Lower leg skin (tissue), 3 donors: ENCODE data around the gene KRTAP1-5.
"Not testable (repeated sequence)": the region's sequence is repeated elsewhere in the genome, so short reads cannot be mapped to it uniquely, and the experiment has no call there.

Experiments used
- POLR2A ChIP-seq, 2 donors: fragments of 450-650 bp; IDR thresholded peaks; one replicate each; pipeline ENCODE4 v1.6.1; 2016 to 2017; ENCODE audit warnings: antibody characterized with exemption in 2 of 2, mild to moderate bottlenecking in 1 of 2, moderate library complexity in 1 of 2
- TF ChIP-seq, protein P1 (sequence below), 3 donors: fragments of 450-650 bp; IDR thresholded peaks; one replicate each; pipeline ENCODE4 v1.5.1; 2016; ENCODE audit warnings: antibody characterized with exemption in 3 of 3, mild to moderate bottlenecking in 3 of 3, moderate library complexity in 2 of 3

DNA sequence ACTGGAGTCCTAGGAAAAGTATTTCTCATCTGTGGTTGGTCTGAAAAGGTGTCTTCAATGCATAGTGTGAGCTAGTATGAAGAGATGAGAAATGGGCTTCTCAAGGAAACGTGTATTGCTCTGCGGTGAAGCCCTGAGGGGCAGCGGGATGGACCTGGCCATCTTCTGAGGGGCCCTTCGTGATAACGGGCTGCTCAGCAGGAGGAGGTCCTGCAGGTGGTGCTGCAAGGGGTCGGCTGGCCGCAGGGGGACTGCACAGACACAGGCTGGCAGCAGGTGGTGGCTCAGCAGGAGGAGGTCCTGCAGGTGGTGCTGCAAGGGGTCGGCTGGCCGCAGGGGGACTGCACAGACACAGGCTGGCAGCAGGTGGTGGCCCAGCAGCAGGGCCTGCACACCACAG is 27.5 kb upstream of the KRTAP1-5 start:
- TF ChIP-seq, protein P1, sequence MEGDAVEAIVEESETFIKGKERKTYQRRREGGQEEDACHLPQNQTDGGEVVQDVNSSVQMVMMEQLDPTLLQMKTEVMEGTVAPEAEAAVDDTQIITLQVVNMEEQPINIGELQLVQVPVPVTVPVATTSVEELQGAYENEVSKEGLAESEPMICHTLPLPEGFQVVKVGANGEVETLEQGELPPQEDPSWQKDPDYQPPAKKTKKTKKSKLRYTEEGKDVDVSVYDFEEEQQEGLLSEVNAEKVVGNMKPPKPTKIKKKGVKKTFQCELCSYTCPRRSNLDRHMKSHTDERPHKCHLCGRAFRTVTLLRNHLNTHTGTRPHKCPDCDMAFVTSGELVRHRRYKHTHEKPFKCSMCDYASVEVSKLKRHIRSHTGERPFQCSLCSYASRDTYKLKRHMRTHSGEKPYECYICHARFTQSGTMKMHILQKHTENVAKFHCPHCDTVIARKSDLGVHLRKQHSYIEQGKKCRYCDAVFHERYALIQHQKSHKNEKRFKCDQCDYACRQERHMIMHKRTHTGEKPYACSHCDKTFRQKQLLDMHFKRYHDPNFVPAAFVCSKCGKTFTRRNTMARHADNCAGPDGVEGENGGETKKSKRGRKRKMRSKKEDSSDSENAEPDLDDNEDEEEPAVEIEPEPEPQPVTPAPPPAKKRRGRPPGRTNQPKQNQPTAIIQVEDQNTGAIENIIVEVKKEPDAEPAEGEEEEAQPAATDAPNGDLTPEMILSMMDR (IDR thresholded peaks at IDR 0.05), result not testable (repeated sequence)
- not testable (repeated sequence) for TF ChIP-seq POLR2A (IDR thresholded peaks at IDR 0.05)
